Activated CD4-positive, alpha-beta T cell treated with anti-CD3 and anti-CD28 coated beads, Interleukin-2, amount 10 ng/mL, durations not matched to agents 7 days and 5 days (primary cell): Measurements from ENCODE around the gene LRRC51. TPM values are rescaled to one million over a fixed set of nuclear protein-coding genes. Genes with fewer than 3 reads are reported as not detected.

Source experiments
- CTCF ChIA-PET: fragments of 350-600 bp; sonication (Branson Sonifier 250); formaldehyde crosslinking; loops from one replicate; lab custom pipeline; 2021; ENCODE audit warnings: antibody characterized with exemption; lab: Charles Lee
- POLR2A ChIA-PET: fragments of 350-600 bp; sonication (Branson Sonifier 250); formaldehyde crosslinking; loops from one replicate; lab custom pipeline; 2021; ENCODE audit warnings: antibody characterized with exemption; lab: Charles Lee
- DNase-seq: peaks from one replicate; pipeline ENCODE4 v3.0.0-alpha.2; 2020
- H3K27ac Mint-ChIP-seq: one replicate; pipeline ENCODE4 v1.8.0; 2021; ENCODE audit warnings: mild to moderate bottlenecking, moderate library complexity, mixed read lengths
- H3K27me3 Mint-ChIP-seq: one replicate; pipeline ENCODE4 v1.8.0; 2021; ENCODE audit warnings: mixed read lengths
- H3K36me3 Mint-ChIP-seq: one replicate; pipeline ENCODE4 v1.8.0; 2021; ENCODE audit warnings: low read depth, mixed read lengths
- H3K4me1 Mint-ChIP-seq: one replicate; pipeline ENCODE4 v1.8.0; 2021; ENCODE audit warnings: mixed read lengths
- H3K4me3 Mint-ChIP-seq: one replicate; pipeline ENCODE4 v1.8.0; 2021; ENCODE audit warnings: mild to moderate bottlenecking, moderate library complexity, mixed read lengths
- H3K9me3 Mint-ChIP-seq: one replicate; pipeline ENCODE4 v1.8.0; 2021; ENCODE audit warnings: mixed read lengths
- total RNA-seq, 2 experiments: library from RNA; stranded (reverse); gene quantifications; one replicate each; pipeline ENCODE4 v1.2.3, GENCODE V29; 2021

Gene LRRC51
- total RNA-seq, 2 experiments from 2014 or later = 9.3 to 9.5 TPM

DNA sequence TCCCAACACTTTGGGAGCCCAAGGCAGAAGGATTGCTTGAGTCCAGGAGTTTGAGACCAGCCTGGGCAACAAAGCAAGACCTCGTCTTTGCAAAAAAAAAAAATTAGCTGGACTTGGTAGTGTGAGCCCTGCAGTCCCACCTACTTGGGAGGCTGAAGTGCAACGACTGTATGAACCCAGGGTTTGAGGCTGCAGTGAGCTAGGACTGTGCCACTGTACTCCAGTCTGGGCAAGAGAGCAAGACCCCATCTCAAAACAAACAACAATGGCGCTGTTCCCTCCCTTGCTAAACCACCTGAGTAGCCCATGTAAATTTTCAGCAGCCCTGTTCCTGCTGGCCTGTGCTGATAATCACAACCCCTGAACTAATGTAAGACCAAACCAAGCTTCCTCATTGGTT, 19.4 kb downstream of the LRRC51 start:
- DNase-seq = no peak
- H3K27ac Mint-ChIP-seq = peak overlapping the region; percentile 71
- no peaks in the 10 kb centered on the region for H3K27me3 Mint-ChIP-seq
- POLR2A ChIA-PET = no interaction called here
- CTCF ChIA-PET = interaction anchor here (0.8 to 1.6 kb wide), 6 partner anchors 9 to 75 kb away, joined by 3 to 7 read pairs (median 4); no protein-coding TSS in a partner anchor
- H3K36me3 Mint-ChIP-seq = peaks cover 52% of the 10 kb centered on the region
- H3K4me3 Mint-ChIP-seq = no peak overlapping the region
- no peaks in the 10 kb centered on the region for H3K9me3 Mint-ChIP-seq
- peaks cover 41% of the 10 kb centered on the region for H3K4me1 Mint-ChIP-seq

DNA sequence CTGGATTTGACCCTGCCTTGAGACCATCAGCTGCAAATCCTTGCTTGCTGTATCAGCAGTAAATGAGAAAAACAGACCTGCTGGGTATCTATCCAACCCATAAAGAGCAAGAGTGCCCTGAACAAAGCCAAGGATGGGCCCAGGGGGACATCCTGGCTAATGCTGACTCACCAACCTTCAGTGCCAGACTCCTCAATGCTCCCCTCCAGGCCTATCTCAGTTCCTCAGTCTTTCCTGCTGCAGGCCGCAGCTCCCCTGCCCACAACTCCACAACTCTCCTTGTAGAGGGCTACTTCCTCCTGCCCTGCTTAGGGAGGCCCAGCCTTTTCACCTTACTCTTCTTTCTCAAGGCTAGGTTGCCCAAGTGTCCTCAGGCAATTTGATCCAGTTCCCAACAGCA, 19.8 kb downstream of the LRRC51 start:
- Mint-ChIP-seq H3K36me3 (peaks cover 52% of the 10 kb centered on the region), H3K4me3 (no peak overlapping the region), H3K9me3 (no peaks in the 10 kb centered on the region), H3K27me3 (no peaks in the 10 kb centered on the region), H3K4me1 (peaks cover 41% of the 10 kb centered on the region), H3K27ac (peak overlapping the region; percentile 71)
- ChIA-PET CTCF (interaction anchor here (0.8 to 2.6 kb wide), 11 partner anchors 9 to 76 kb away, joined by 3 to 17 read pairs (median 4); no protein-coding TSS in a partner anchor), POLR2A (interaction anchor here (0.6 kb wide), 1 partner anchor 13 kb away, joined by 3 read pairs; no protein-coding TSS in a partner anchor)
- DNase-seq = no peak

DNA sequence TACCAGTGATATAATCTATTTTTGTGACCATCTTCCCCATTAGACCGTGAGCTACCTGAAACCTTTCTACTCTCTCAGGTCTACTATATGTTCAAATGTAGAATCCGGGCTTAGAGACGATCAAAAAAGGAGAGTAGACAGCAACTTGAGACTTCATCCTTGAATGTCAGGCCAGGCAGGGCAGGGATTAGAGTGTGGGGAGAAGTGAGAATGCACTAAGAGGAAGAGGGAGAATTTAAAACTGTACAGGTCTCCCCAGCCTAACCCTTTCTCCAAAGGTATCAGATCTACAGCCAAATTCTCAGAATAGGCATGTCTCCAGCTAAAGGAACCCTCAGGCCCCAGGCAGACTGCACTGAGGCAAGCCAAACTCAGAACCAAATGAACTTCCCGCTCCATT, 21.5 kb downstream of the LRRC51 start:
- no peak for DNase-seq
- ChIA-PET POLR2A (no interaction called here), CTCF (interaction anchor here (0.8 to 2.6 kb wide), 6 partner anchors 9 to 47 kb away, joined by 3 to 17 read pairs (median 4); partner anchors contain the start of gene ANAPC15)
- Mint-ChIP-seq H3K4me1 (peaks cover 41% of the 10 kb centered on the region), H3K4me3 (peak overlapping the region; percentile 86), H3K27ac (peak overlapping the region; percentile 90), H3K27me3 (no peaks in the 10 kb centered on the region), H3K36me3 (peaks cover 48% of the 10 kb centered on the region), H3K9me3 (no peaks in the 10 kb centered on the region)

DNA sequence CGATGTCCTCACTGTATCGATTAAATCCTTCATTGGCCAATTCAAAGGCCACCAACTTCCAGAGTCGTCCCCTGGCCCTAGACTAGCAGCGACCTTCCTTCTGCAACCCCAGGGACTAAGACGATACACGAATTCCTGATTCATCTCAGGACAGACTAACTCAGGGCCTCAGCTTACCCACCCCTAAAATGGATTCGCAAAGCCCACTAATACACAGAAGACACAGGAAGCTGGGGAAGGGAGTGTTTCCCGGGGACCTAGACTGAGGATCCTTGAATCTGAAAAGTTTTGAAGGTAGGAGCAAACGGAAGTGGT, 21.9 kb downstream of the LRRC51 start:
- Mint-ChIP-seq H3K4me1 (peaks cover 41% of the 10 kb centered on the region), H3K9me3 (no peaks in the 10 kb centered on the region), H3K36me3 (peaks cover 45% of the 10 kb centered on the region), H3K4me3 (peak overlapping the region; percentile 86), H3K27me3 (no peaks in the 10 kb centered on the region), H3K27ac (peak overlapping the region; percentile 90)
- DNase-seq = no peak
- ChIA-PET POLR2A (no interaction called here), CTCF (interaction anchor here (1.4 to 2.6 kb wide), 5 partner anchors 9 to 26 kb away, joined by 4 to 17 read pairs (median 5); partner anchors contain the start of gene ANAPC15)

DNA sequence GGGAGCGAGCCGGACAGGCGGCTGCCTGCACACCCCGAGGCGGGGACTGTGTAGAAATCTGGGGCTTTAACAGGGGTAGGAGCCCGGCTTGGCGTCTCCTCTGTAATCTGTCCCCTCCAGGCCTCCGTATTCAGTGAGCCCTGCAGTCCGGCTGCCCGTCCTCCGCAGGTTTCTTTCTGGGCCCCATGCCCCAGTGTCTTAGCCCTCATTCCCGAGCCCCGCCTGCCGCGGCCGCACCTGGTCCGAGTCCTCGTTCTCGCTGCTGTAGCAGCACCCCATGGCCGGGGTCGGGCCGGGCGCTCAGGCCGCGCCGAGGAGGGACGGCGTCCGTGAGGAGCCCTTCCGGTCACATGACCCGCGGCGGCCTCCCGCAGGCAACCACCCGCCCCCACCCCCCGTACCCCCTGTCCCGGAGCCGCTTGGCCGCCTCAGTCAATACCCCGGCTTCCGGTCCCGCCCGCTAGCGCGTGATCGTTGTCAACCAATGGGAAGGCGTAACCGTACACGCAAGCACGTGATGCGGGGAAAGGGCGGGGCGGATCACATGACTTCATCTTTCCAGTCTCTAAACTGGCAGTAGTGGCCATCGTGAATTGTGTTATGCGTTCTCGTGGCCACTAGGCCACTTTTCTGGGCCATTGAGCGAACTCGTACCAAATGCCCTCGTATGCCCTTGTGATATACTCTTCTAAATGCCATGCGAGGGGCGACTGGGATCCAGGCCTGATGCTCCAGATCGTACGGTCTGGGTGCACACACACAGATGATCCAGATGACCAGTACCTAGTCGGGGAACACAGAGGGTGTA, 22.5 kb downstream of the LRRC51 start, which contains the start of gene LAMTOR1:
Gene LAMTOR1, minus strand, starts transcription at position 352 of the 808 bp plus-strand sequence. Its CDS starts 73 bp downstream, at position 279.
- no peaks in the 10 kb centered on the region for H3K9me3 Mint-ChIP-seq
- CTCF ChIA-PET = interaction anchor here (1.4 to 2.6 kb wide), 3 partner anchors 8 to 12 kb away, joined by 4 to 17 read pairs (median 4); partner anchors contain the start of gene ANAPC15
- peaks cover 39% of the 10 kb centered on the region for H3K36me3 Mint-ChIP-seq
- peaks cover 40% of the 10 kb centered on the region for H3K4me1 Mint-ChIP-seq
- DNase-seq = peak; percentile 99
- peak within 1 kb of the TSS; percentile 90 for H3K27ac Mint-ChIP-seq
- H3K4me3 Mint-ChIP-seq = peak within 1 kb of the TSS; percentile 86
- no peaks in the 10 kb centered on the region for H3K27me3 Mint-ChIP-seq
- POLR2A ChIA-PET = no interaction called here

DNA sequence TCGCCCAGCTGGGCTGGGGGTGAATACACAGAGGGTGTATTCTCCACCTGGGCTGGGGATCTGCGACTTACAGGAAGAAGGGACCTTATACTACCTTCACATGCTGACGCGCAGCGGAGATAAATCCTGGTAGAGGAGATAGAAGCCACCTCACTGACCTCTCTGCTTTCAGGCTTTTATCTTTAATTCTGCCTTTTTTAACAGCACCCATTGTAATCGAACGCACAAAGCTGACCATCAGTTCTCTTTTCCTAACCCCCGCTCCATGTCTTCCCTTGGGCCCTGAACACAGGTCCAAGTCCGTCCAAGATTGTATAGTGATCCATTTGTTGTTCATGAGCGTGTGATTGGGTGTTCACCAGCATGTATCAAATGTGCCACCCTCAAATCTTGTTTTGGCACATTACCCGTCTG, 23.1 kb downstream of the LRRC51 start:
- no peak for DNase-seq
- CTCF ChIA-PET = no interaction called here
- no peaks in the 10 kb centered on the region for H3K9me3 Mint-ChIP-seq
- peak overlapping the region; percentile 86 for H3K4me3 Mint-ChIP-seq
- POLR2A ChIA-PET = no interaction called here
- no peaks in the 10 kb centered on the region for H3K27me3 Mint-ChIP-seq
- H3K4me1 Mint-ChIP-seq = peaks cover 40% of the 10 kb centered on the region
- peaks cover 34% of the 10 kb centered on the region for H3K36me3 Mint-ChIP-seq
- peak overlapping the region; percentile 90 for H3K27ac Mint-ChIP-seq

DNA sequence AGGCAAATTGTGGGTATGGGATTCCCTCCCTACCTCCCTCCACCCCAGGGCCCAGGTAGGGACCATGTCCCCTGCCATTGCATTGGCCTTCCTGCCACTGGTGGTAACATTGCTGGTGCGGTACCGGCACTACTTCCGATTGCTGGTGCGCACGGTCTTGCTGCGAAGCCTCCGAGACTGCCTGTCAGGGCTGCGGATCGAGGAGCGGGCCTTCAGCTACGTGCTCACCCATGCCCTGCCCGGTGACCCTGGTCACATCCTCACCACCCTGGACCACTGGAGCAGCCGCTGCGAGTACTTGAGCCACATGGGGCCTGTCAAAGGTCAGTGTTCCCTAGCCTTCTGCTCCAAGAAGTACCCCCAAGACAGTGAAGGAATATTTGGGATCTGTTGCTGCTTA, 25.2 kb downstream of the LRRC51 start, which contains the start of gene TOMT:
Gene TOMT, plus strand, starts transcription at position 37 of the 400 bp plus-strand sequence. Its CDS starts 28 bp downstream, at position 65.
- Mint-ChIP-seq H3K4me3 (no peak within 1 kb of the TSS), H3K27me3 (no peaks in the 10 kb centered on the region), H3K27ac (no peak within 1 kb of the TSS), H3K4me1 (peaks cover 35% of the 10 kb centered on the region), H3K9me3 (no peaks in the 10 kb centered on the region), H3K36me3 (peaks cover 32% of the 10 kb centered on the region)
- DNase-seq = no peak
- POLR2A ChIA-PET = no interaction called here
- CTCF ChIA-PET = interaction anchor here (0.7 to 1.2 kb wide), 3 partner anchors 9 to 328 kb away, joined by 3 to 5 read pairs (median 4); partner anchors contain the start of gene CLPB

DNA sequence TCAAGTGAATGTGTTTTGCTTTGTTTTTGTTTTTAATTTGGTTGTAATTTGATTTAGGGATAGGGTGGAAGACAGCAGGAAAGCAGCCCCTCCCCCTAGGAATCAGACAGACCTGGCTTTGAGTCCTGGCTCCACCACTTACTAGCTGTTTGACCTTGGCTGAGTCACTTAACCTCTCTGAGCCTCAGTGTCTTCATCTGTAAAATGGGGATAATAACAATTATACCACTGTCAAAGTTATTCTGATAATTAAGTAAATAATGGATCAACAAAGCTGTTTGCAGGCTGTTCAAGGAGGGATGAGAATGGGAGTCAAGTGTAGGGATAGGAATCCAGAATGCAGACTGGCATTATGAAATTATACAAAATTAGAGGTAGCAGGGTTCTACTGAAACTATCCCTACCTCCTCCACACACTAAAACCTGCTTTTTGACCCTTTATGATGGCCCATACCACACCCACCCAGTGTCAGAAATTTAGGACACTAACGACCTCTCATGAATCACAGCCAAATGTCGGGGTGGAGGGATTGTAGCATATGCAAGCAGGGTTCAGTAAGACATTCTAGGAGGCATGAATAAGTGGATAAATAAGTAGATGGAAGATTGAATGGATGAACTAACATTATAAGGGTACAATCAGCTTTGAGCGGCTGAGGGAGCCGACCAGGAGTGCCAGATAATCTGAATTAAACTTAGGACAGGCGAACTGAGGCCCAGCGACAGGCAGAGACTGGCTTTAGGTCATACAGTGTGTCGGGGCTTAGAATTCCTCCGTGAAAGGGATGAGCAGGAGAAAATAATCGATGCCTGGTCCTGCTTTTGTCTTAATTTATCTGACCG, 30.9 kb downstream of the LRRC51 start:
- CTCF ChIA-PET = interaction anchor here (0.6 to 2.7 kb wide), 6 partner anchors 9 to 86 kb away, joined by 3 to 7 read pairs (median 4); no protein-coding TSS in a partner anchor
- Mint-ChIP-seq H3K27ac (peak overlapping the region; percentile 97), H3K4me1 (peaks cover 25% of the 10 kb centered on the region), H3K9me3 (peaks cover 3% of the 10 kb centered on the region), H3K27me3 (no peaks in the 10 kb centered on the region), H3K36me3 (peaks cover 10% of the 10 kb centered on the region), H3K4me3 (peak overlapping the region; percentile 82)
- DNase-seq = no peak
- POLR2A ChIA-PET = interaction anchor here (0.8 kb wide), 1 partner anchor 74 kb away, joined by 4 read pairs; no protein-coding TSS in a partner anchor

DNA sequence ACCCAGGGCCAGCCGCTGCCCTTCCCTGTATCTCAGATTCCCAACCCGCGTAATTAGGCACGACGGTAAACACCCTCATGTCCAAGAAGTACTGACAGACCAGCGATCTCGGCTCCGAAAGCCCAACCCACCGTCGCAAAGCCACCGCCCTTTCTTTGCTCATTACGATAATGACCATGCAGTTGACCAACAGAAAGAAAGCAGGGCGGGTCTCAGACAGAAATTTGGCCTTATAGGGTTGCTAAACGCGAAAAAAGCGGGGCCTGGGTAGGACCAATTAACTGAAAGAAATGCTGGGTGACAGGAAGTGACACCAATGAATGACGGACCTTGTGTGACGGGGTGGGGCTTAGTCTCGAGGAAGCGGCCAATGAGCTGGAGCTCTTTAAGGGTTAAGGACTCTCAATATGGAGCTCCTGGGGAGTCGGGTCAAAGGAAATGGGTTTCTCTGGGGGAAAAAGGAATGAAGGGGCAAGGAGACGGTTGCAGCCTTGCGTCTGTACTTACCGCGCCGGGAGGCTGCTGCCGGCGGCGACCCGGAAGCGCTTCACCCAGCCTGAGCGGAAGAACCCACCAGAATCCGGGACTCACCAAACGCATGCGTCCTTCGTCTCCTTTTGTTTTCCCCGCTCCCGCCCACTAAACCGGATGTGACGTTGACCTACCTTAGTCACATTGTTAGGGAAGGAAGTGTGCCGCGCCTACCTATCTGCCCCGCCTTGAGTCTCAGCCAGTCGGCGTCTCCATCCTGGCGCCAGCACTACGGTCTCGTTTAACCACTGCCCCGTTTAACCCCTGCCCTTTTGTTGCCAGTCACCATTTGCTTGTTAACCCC, 31.7 kb downstream of the LRRC51 start, which contains the start of gene ANAPC15:
Gene ANAPC15, minus strand, starts transcription at position 553 of the 835 bp plus-strand sequence. CDS start 1,419 bp downstream, outside the sequence.
- Mint-ChIP-seq H3K9me3 (peaks cover 3% of the 10 kb centered on the region), H3K36me3 (peaks cover 10% of the 10 kb centered on the region), H3K4me3 (peak within 1 kb of the TSS; percentile 82), H3K27ac (peak within 1 kb of the TSS; percentile 97), H3K4me1 (peaks cover 25% of the 10 kb centered on the region), H3K27me3 (no peaks in the 10 kb centered on the region)
- CTCF ChIA-PET = interaction anchor here (0.7 to 1.4 kb wide), 5 partner anchors 10 to 87 kb away, joined by 3 to 5 read pairs (median 4); no protein-coding TSS in a partner anchor
- POLR2A ChIA-PET = interaction anchor here (0.6 kb wide), 2 partner anchors 12 to 304 kb away, joined by 3 read pairs; no protein-coding TSS in a partner anchor
- peak; percentile 100 for DNase-seq

DNA sequence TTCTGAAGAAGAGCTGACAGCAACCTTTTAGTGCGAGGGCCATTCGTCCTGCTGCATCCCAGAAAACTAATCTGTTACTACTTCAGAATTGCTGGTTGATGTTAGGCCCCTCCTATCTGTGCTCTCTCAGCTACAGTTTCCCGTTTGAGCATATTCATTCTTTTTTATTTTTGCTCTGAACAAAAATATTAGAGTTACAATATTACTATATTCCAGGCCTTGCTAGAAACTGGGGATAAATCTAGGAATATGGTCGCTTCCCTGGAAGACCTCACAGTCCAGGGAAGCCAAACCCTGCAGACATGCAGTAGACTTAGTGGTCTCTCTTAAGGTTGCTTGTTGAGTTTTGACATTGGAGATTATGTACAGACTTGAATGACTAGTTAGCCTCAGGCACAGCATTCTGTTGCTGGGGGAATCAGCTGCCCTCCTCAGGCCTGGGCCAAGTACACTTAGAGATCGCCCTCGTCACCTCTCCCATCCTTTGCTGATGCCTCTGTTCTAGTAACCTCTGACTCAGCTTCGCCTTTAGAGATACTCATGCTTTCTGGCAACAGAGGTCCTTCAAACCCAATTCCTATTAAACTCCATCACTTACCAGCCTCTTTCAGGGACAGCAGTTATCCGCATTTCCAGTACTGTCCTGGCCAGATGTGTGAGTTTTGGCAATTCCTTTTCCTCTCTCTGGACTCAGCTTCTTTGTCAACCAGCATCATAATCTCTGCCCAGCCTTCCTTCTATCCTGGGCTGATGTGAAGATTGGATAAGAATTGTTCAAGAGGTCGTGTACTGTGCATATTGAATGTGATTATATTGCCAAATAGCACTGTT, 32.5 kb downstream of the LRRC51 start:
- DNase-seq = no peak
- H3K27ac Mint-ChIP-seq = peak overlapping the region; percentile 97
- H3K4me3 Mint-ChIP-seq = peak overlapping the region; percentile 82
- peaks cover 3% of the 10 kb centered on the region for H3K9me3 Mint-ChIP-seq
- H3K4me1 Mint-ChIP-seq = peaks cover 25% of the 10 kb centered on the region
- no peaks in the 10 kb centered on the region for H3K27me3 Mint-ChIP-seq
- CTCF ChIA-PET = interaction anchor here (0.7 to 1.4 kb wide), 4 partner anchors 11 to 88 kb away, joined by 3 to 5 read pairs (median 4); no protein-coding TSS in a partner anchor
- peaks cover 10% of the 10 kb centered on the region for H3K36me3 Mint-ChIP-seq
- POLR2A ChIA-PET = interaction anchor here (0.6 kb wide), 2 partner anchors 13 to 303 kb away, joined by 3 read pairs; no protein-coding TSS in a partner anchor
